H4 (cell line): Measurements from ENCODE around the gene COL20A1. TPM values are rescaled to one million over a fixed set of nuclear protein-coding genes. Genes with fewer than 3 reads are reported as not detected.

Experiments used
- DNase-seq: peaks from one replicate; pipeline ENCODE4 v3.0.0-alpha.2; 2015; ENCODE audit warnings: low spot score
- total RNA-seq: library from RNA; depleted of rRNA; stranded (reverse); fragments of >200 nt; shearing (Covaris generic); gene quantifications from 2 replicates; pipeline ENCODE4 v1.2.3, GENCODE V29; 2014

The COL20A1 gene
- total RNA-seq, 1 experiment from 2014 or later = 0.27 TPM

- DNase-seq = no peak
Observed at GRCh38 chr20:63261060-63261794, 31.8 kb upstream of the COL20A1 start.

- no peak for DNase-seq
Observed at GRCh38 chr20:63261795-63262528, 31.0 kb upstream of the COL20A1 start.

GRCh38 chr20:63262836-63263235, 30.1 kb upstream of the COL20A1 start:
- DNase-seq = no peak

- no peak for DNase-seq
Observed at GRCh38 chr20:63264000-63264399, 29.0 kb upstream of the COL20A1 start.

- DNase-seq = no peak
Observed at GRCh38 chr20:63264519-63264918, 28.5 kb upstream of the COL20A1 start.

GRCh38 chr20:63265891-63266515, 27.0 kb upstream of the COL20A1 start:
- DNase-seq = no peak

GRCh38 chr20:63267691-63268090, 25.3 kb upstream of the COL20A1 start:
- DNase-seq = no peak

- no peak for DNase-seq
Observed at GRCh38 chr20:63268256-63268655, 24.7 kb upstream of the COL20A1 start.

GRCh38 chr20:63268671-63269439, 24.1 kb upstream of the COL20A1 start:
- DNase-seq = no peak

- no peak for DNase-seq
Observed at GRCh38 chr20:63269724-63270123, 23.3 kb upstream of the COL20A1 start.

GRCh38 chr20:63270606-63271325, 22.2 kb upstream of the COL20A1 start:
- no peak for DNase-seq

GRCh38 chr20:63272105-63273058, 20.6 kb upstream of the COL20A1 start, which contains the start of gene ARFGAP1:
Gene ARFGAP1 (plus strand): TSS chr20:63272813. CDS start chr20:63275581, 2,768 bp downstream.
- peak; percentile 81 for DNase-seq

GRCh38 chr20:63273059-63273579, 19.9 kb upstream of the COL20A1 start:
- no peak for DNase-seq

GRCh38 chr20:63273635-63274380, 19.2 kb upstream of the COL20A1 start:
- DNase-seq = peak; percentile 39

- DNase-seq = no peak
Observed at GRCh38 chr20:63274381-63275228, 18.4 kb upstream of the COL20A1 start.

GRCh38 chr20:63275825-63276224, 17.2 kb upstream of the COL20A1 start:
- DNase-seq = no peak

- no peak for DNase-seq
Observed at GRCh38 chr20:63276956-63277355, 16.0 kb upstream of the COL20A1 start.
